ENCODE measurements around the gene CYP21A2.

Gene CYP21A2

GRCh38 chr6:32082478-32082877 lies 44.3 kb downstream of the CYP21A2 start:
- no peak for TF ChIP-seq CTCF (IDR thresholded peaks at IDR 0.05; ENCODE audit: insufficient read depth, low read depth, low read length, missing control alignments)
- no peak overlapping the region for H3K4me3 ChIP-seq (ENCODE audit: low read depth, low read length)
- DNase-seq (ENCODE audit: low read depth), result no peak

GRCh38 chr6:32082935-32083334 lies 44.7 kb downstream of the CYP21A2 start:
- no peak for TF ChIP-seq CTCF (IDR thresholded peaks at IDR 0.05; ENCODE audit: insufficient read depth, low read depth, low read length, missing control alignments)
- DNase-seq (ENCODE audit: low read depth), result no peak
- H3K4me3 ChIP-seq (ENCODE audit: low read depth, low read length), result no peak overlapping the region

GRCh38 chr6:32083812-32084768 lies 45.9 kb downstream of the CYP21A2 start:
- no peak for TF ChIP-seq CTCF (IDR thresholded peaks at IDR 0.05; ENCODE audit: insufficient read depth, low read depth, low read length, missing control alignments)
- no peak overlapping the region for H3K4me3 ChIP-seq (ENCODE audit: low read depth, low read length)
- no peak for DNase-seq (ENCODE audit: low read depth)

GRCh38 chr6:32084780-32085179 lies 46.6 kb downstream of the CYP21A2 start:
- no peak for DNase-seq (ENCODE audit: low read depth)
- no peak for TF ChIP-seq CTCF (IDR thresholded peaks at IDR 0.05; ENCODE audit: insufficient read depth, low read depth, low read length, missing control alignments)
- no peak overlapping the region for H3K4me3 ChIP-seq (ENCODE audit: low read depth, low read length)

DNA sequence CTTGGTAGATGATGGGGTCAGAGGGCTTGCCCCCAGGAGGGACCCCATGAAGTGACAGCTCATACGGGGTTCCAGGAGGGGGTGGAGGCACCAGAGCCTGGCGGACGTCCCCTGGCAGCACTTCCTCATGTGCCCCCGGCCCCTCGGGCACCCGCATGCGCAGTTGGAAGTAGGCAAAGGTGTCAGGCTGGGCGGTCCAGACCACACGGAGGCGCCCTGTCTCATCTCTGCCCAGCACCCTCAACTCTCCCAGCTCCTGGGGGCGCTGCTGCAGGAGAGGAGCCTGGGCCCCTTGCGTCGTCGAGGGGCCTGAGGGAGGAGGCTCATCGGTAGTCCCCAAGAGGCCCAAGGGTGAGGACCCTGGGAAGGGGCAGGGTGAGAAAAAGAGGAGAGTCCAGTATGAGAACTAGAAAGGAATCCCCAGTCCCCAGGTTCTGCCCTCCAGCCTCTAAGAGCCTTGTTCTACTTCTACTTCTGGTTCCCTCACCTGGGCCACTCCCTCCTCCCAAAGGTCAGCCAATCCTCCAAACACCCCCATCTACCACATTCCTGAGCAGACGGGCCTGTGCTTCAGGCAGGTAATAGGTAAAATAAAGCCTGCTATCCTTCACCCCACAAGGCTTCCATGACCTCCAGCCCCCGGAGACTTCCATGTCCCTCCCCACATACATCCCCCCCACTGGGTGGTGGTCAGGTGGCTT lies 47.7 kb downstream of the CYP21A2 start:
- H3K4me3 ChIP-seq (ENCODE audit: low read depth, low read length), result no peak overlapping the region
- DNase-seq (ENCODE audit: low read depth), result no peak
- no peak for TF ChIP-seq CTCF (IDR thresholded peaks at IDR 0.05; ENCODE audit: insufficient read depth, low read depth, low read length, missing control alignments)

- peak; percentile 82 for DNase-seq (ENCODE audit: low read depth)
- TF ChIP-seq CTCF (IDR thresholded peaks at IDR 0.05; ENCODE audit: insufficient read depth, low read depth, low read length, missing control alignments), result no peak
- no peak overlapping the region for H3K4me3 ChIP-seq (ENCODE audit: low read depth, low read length)
Observed at GRCh38 chr6:32086661-32087573, 48.7 kb downstream of the CYP21A2 start.
